Activated T-cell treated with anti-CD3 and anti-CD28 coated beads, Interleukin-2, amount 50 U/mL, for 24 hours (primary cell): Measurements from ENCODE around the gene NEO1.
A peak's percentile ranks its signal among the peaks of the same experiment; 100 is the strongest.

Experiments used
- DNase-seq: peaks from one replicate; pipeline ENCODE4 v3.0.0-alpha.2; 2020
- H3K27ac Mint-ChIP-seq: 2 replicates; pipeline ENCODE4 v1.8.0; 2020; ENCODE audit warnings: mild to moderate bottlenecking, mixed read lengths
- H3K27me3 Mint-ChIP-seq: 2 replicates; pipeline ENCODE4 v1.8.0; 2020; ENCODE audit warnings: mixed read lengths
- H3K36me3 Mint-ChIP-seq: 2 replicates; pipeline ENCODE4 v1.8.0; 2020; ENCODE audit warnings: low read depth, mixed read lengths
- H3K4me1 Mint-ChIP-seq: 2 replicates; pipeline ENCODE4 v1.8.0; 2020; ENCODE audit warnings: low read depth, mixed read lengths
- H3K4me3 Mint-ChIP-seq: 2 replicates; pipeline ENCODE4 v1.8.0; 2020; ENCODE audit warnings: mild to moderate bottlenecking, moderate library complexity, mixed read lengths
- H3K9me3 Mint-ChIP-seq: 2 replicates; pipeline ENCODE4 v1.8.0; 2020; ENCODE audit warnings: mixed read lengths

Gene NEO1

DNA sequence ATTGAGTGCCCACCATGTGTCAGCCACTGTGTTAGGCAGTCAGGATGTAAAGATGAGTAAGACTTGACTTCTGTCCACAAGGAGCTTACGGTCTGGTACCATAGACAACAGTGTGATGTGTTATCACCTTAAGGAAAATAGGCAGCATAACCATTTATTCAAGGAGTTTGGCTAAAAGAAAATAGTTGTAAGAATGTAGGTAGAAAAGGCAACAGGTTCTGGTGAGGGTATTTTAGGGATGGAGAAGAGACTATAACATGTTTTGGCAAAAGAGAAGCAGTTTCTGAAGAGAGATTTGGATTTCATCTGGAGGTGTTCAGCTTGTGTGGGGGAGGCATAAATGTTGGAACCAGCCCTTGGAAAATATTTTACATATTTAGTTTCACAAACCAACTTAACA lies 194.6 kb downstream of the NEO1 start:
- peaks cover 3% of the 10 kb centered on the region for H3K4me1 Mint-ChIP-seq
- H3K36me3 Mint-ChIP-seq, result peaks cover 13% of the 10 kb centered on the region
- no peak overlapping the region for H3K4me3 Mint-ChIP-seq
- H3K9me3 Mint-ChIP-seq, result no peaks in the 10 kb centered on the region
- DNase-seq, result no peak
- no peak overlapping the region for H3K27ac Mint-ChIP-seq
- no peaks in the 10 kb centered on the region for H3K27me3 Mint-ChIP-seq

DNA sequence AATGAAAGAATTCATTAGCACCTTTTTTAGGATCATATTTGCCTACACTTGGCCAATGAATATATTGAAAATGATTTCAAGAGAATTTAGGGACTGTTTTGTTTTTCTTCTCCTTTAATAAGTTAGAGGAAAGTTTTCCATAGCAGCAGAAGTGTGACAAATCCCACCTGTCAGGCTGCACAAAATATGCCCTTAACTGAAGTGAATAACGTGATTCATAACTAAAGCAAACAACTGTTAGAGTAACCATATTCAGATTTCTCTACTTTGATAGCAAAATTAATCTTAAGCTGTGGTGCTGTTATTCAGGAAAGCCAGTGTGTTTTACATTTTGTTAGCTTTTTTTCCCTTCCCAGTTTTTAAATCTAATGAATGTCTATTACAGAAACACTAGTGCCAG lies 195.1 kb downstream of the NEO1 start:
- DNase-seq, result no peak
- peaks cover 3% of the 10 kb centered on the region for H3K4me1 Mint-ChIP-seq
- H3K27me3 Mint-ChIP-seq, result no peaks in the 10 kb centered on the region
- H3K4me3 Mint-ChIP-seq, result no peak overlapping the region
- H3K9me3 Mint-ChIP-seq, result no peaks in the 10 kb centered on the region
- H3K27ac Mint-ChIP-seq, result no peak overlapping the region
- peaks cover 13% of the 10 kb centered on the region for H3K36me3 Mint-ChIP-seq

DNA sequence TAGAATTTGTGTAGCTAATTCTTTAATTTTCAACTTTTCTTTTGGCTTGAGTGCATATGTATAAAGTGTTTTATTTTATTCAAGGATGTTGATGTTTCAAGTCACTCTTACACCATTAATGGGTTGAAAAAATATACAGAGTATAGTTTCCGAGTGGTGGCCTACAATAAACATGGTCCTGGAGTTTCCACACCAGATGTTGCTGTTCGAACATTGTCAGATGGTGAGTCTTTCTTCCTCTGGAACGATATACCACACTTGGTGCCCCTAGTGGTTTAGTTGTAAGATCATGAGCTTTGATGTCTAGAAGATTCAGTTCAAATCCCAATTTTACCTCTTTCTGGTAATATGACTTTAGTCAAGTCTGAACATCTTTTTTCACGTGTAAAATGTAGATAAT lies 197.2 kb downstream of the NEO1 start:
- no peak overlapping the region for H3K4me3 Mint-ChIP-seq
- H3K9me3 Mint-ChIP-seq, result no peaks in the 10 kb centered on the region
- H3K27me3 Mint-ChIP-seq, result no peaks in the 10 kb centered on the region
- no peak overlapping the region for H3K27ac Mint-ChIP-seq
- peaks cover 16% of the 10 kb centered on the region for H3K36me3 Mint-ChIP-seq
- H3K4me1 Mint-ChIP-seq, result peaks cover 3% of the 10 kb centered on the region
- no peak for DNase-seq

DNA sequence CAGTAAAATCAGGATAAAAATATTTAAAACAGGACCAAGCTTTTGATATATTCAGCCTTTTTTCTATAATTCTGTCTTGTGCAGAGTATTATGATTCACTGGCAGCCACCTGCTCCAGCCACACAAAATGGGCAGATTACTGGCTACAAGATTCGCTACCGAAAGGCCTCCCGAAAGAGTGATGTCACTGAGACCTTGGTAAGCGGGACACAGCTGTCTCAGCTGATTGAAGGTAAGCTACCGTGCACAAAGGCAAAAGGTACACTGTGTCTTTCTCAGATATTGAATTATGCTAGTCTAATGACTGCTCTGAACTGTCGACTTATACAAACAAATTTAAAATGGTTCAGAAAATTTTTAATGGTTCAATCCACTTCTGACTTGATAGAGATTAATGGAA lies 202.3 kb downstream of the NEO1 start:
- Mint-ChIP-seq H3K9me3 (no peaks in the 10 kb centered on the region), H3K27me3 (no peaks in the 10 kb centered on the region), H3K36me3 (peaks cover 21% of the 10 kb centered on the region), H3K4me1 (peaks cover 5% of the 10 kb centered on the region), H3K4me3 (no peak overlapping the region), H3K27ac (no peak overlapping the region)
- DNase-seq, result no peak

DNA sequence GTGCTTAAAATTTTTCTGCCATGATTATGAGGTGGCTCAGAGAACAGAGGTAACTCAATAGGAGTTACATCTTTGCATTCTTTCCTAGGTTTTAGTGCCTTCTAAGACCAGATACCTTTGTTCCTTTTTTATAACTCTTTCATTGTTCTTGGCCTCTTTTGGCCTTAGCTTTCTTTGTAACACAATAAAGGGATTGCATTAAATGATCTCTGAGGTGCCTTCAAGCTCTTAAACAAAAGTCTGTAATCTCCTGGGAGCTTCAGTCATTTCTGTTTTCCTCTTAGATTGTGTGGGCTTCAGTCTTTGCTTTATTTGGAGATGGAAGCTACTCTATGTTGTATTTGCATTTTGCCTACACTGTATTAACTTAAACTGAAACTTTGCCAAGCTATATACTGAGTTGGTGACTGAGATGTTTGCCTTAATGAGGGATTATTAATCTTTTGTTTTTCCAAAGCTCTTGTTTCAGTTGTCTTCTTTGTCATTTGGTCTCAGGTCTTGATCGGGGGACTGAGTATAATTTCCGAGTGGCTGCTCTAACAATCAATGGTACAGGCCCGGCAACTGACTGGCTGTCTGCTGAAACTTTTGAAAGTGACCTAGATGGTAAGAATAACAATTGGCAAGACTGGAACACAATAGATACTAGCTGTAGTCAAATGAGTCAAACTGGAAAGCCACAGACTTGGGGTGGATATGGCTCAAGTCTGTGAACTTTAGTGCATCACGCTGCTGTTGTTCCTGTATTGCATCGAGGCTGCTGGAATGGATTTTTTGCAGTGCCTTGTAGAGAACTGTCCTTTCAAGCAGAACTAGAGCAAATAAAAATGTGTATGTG lies 206.2 kb downstream of the NEO1 start:
- H3K9me3 Mint-ChIP-seq, result no peaks in the 10 kb centered on the region
- H3K36me3 Mint-ChIP-seq, result peaks cover 34% of the 10 kb centered on the region
- no peak overlapping the region for H3K4me3 Mint-ChIP-seq
- no peak for DNase-seq
- peaks cover 5% of the 10 kb centered on the region for H3K4me1 Mint-ChIP-seq
- no peak overlapping the region for H3K27ac Mint-ChIP-seq
- H3K27me3 Mint-ChIP-seq, result no peaks in the 10 kb centered on the region

DNA sequence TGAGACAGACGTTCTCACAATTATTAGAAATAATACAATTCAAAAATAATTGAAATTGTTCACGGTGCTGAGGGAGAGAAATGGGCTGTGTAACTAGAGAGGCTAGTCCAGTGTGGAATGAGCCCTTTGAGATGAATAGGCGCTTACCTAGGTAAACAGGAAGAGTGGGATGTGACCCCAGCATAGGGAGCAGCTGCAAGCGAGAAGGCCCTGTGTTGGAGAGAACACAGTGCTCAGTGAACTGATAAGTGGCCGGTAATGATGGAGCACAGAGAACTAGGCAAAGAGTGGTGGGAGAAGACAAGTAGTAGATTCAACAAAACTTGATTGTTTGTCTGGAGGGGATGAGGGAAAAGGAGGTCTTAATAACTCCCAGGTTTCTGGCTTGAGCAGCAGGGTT lies 212.6 kb downstream of the NEO1 start:
- DNase-seq, result no peak
- no peaks in the 10 kb centered on the region for H3K27me3 Mint-ChIP-seq
- H3K4me1 Mint-ChIP-seq, result peaks cover 5% of the 10 kb centered on the region
- H3K27ac Mint-ChIP-seq, result no peak overlapping the region
- H3K9me3 Mint-ChIP-seq, result no peaks in the 10 kb centered on the region
- peaks cover 14% of the 10 kb centered on the region for H3K36me3 Mint-ChIP-seq
- no peak overlapping the region for H3K4me3 Mint-ChIP-seq

DNA sequence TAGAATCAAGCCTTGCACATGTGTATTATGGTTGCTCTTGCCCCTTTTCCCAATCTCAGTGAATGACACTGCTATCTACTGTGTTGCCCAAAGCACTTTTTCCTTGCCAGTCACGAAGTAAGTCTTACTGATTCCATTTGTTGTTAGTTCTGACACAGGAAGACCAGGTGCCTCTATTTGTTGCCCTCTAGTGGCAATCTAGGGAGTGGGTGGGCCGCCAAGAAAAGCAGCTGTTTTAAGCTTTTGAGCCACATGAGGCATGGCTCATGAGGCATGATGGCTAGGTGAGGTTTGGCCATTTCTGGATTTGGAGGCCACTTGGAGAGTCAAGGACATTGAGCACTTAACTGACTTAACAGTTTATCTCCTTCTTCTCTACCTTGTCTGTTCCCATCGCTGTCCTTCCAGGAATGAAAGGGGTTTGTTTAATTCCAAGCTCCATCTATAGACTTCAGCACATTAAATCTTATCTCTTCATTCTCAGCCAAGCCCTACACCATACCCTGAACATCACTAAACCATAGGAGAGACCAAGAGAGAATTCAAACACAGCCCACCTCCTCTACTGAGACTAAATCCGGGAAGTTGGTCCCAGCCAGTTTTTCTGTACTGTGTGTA lies 213.4 kb downstream of the NEO1 start:
- Mint-ChIP-seq H3K36me3 (peaks cover 15% of the 10 kb centered on the region), H3K27me3 (no peaks in the 10 kb centered on the region), H3K4me1 (peaks cover 5% of the 10 kb centered on the region), H3K27ac (no peak overlapping the region), H3K4me3 (no peak overlapping the region), H3K9me3 (no peaks in the 10 kb centered on the region)
- DNase-seq, result peak; percentile 56

DNA sequence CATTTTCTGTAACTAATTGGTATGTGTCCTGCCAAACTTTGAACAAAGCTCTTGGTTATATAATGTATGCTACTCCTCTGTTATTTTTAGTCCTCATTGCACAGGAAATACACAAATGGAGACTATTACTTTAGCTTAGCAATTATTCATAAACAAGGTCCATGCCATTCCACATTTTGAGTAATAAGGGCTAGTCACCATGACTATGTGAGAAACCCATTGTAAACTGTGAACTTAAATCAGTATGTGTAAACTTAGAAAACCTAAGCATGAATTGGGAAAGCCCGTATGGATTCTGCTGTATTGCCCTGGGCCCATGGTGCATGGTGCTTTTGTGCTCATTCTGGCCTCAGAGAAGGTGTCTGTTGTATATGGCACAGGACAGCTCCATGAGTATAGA lies 216.2 kb downstream of the NEO1 start:
- H3K9me3 Mint-ChIP-seq, result no peaks in the 10 kb centered on the region
- H3K4me3 Mint-ChIP-seq, result no peak overlapping the region
- DNase-seq, result no peak
- H3K4me1 Mint-ChIP-seq, result peaks cover 10% of the 10 kb centered on the region
- peaks cover 11% of the 10 kb centered on the region for H3K36me3 Mint-ChIP-seq
- no peaks in the 10 kb centered on the region for H3K27me3 Mint-ChIP-seq
- no peak overlapping the region for H3K27ac Mint-ChIP-seq

DNA sequence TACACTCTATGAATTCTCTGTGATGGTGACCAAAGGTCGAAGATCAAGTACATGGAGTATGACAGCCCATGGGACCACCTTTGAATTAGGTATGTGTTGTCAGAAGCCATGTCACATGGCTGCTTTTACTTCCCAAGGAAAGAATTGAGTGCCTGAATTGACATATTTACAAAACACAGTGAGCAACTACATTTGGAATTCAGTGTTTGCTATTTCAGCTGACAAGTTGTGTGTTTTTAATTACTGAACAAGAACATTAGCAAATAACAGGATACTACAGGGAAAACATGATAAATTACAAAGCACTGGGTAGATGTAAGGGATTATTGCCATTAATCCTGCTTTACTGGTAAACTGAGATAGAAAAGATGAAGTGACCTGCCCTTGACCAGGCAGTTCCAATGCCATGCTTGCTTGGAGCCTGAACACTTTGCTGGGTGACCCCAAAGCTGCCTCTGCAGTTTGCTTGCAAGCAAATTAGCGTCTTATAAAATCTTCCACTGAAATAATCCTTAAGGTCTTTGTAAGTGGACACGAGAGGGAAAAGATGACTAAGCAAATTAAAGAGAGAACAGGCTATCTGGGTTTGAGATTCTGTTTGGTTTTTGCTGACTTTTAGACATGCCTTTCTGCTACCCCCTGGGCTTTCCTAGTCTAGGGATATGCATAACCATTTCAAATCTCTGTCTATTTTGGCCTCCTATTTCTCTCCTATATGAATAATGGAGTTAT lies 218.3 kb downstream of the NEO1 start:
- peaks cover 4% of the 10 kb centered on the region for H3K4me1 Mint-ChIP-seq
- H3K27ac Mint-ChIP-seq, result no peak overlapping the region
- no peaks in the 10 kb centered on the region for H3K27me3 Mint-ChIP-seq
- no peaks in the 10 kb centered on the region for H3K9me3 Mint-ChIP-seq
- no peak for DNase-seq
- H3K4me3 Mint-ChIP-seq, result no peak overlapping the region
- H3K36me3 Mint-ChIP-seq, result peaks cover 11% of the 10 kb centered on the region

DNA sequence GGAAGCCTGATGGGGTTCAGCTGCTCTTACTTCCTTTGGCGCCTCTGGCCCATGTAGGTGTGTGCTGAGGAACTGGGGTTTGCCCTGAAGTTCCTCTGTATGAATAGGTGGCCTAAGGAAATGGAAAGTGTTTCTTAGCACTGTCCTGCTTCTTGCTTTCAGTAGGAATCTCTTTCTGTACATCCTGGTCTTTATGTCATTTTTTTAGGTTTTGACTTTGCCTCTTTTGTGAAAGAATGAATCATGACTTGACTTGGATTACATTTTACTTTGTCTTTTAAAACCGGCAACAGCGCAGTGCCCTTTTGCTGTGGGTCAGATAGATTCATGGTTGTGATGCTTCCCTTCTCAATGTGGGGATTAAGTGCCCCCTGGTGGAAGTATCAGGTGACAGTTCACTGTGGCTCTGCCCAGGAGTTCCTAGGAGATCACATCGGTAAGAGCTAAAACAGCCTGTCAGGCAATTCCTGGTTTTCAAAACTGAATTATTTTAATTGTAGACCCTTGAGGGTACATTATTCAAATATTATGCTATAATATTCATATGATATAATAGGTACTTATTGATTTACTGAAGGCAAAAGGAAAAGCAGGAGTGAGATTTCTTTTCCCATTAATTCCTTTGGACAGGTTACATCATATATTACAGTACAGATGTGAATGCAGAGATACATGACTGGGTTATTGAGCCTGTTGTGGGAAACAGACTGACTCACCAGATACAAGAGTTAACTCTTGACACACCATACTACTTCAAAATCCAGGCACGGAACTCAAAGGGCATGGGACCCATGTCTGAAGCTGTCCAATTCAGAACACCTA lies 221.1 kb downstream of the NEO1 start:
- H3K27me3 Mint-ChIP-seq, result no peaks in the 10 kb centered on the region
- no peak overlapping the region for H3K27ac Mint-ChIP-seq
- peaks cover 4% of the 10 kb centered on the region for H3K4me1 Mint-ChIP-seq
- no peak overlapping the region for H3K4me3 Mint-ChIP-seq
- DNase-seq, result peak; percentile 37
- H3K36me3 Mint-ChIP-seq, result peaks cover 11% of the 10 kb centered on the region
- no peaks in the 10 kb centered on the region for H3K9me3 Mint-ChIP-seq

DNA sequence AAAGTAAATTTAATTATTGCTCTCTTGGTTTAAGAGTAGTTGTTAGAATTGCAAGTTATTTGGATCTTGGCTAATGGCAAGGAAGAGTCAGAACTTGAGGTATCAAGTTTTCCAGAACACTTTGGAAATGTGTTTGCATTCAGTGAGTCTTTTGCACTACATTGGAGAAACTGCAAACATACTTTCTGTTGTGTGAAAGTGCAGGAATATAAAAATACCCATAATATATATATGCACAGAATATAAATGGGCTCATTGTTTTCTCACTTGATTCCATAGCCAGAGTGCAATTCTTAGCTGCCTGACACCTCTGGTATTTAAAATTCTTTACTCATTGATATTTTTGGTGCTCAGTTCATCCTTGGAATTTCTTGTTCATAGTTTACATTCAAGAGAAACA lies 223.6 kb downstream of the NEO1 start:
- Mint-ChIP-seq H3K4me1 (peaks cover 4% of the 10 kb centered on the region), H3K4me3 (no peak overlapping the region), H3K27me3 (no peaks in the 10 kb centered on the region), H3K36me3 (no peaks in the 10 kb centered on the region), H3K9me3 (no peaks in the 10 kb centered on the region), H3K27ac (no peak overlapping the region)
- no peak for DNase-seq

DNA sequence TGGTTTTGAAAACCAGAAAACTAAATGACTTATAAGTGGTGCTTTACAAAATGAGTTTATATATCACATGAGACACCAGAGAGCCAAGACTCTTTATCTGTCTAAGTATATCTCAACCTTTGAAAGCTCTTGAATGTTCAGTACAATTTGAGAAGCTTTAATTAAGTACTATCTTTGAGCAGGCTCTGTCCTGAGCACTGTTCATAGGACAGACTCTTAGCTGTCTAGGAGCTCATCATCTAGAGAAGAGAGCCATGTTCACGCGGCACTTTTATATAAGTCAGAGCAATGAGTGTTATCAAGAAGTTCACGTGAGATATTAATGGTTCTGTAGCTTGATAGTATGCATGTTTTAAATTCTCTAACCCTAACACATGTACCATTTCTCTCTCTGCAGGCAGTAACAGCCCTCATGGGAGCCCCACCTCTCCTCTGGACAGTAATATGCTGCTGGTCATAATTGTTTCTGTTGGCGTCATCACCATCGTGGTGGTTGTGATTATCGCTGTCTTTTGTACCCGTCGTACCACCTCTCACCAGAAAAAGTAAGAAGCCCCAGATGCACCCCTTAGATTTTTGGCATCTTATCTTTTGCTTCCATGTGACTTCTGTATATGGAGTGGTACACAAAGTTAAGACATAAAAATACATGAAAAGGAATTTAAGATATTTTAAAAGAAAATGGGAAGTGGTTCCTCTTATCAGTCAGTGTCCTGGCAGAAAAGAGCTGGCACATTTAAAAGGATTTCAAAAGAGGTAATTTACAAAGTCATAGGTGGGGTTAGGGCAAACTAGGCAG lies 230.5 kb downstream of the NEO1 start:
- Mint-ChIP-seq H3K36me3 (peaks cover 20% of the 10 kb centered on the region), H3K4me1 (peaks cover 7% of the 10 kb centered on the region), H3K27me3 (no peaks in the 10 kb centered on the region), H3K27ac (no peak overlapping the region), H3K9me3 (no peaks in the 10 kb centered on the region), H3K4me3 (no peak overlapping the region)
- no peak for DNase-seq

DNA sequence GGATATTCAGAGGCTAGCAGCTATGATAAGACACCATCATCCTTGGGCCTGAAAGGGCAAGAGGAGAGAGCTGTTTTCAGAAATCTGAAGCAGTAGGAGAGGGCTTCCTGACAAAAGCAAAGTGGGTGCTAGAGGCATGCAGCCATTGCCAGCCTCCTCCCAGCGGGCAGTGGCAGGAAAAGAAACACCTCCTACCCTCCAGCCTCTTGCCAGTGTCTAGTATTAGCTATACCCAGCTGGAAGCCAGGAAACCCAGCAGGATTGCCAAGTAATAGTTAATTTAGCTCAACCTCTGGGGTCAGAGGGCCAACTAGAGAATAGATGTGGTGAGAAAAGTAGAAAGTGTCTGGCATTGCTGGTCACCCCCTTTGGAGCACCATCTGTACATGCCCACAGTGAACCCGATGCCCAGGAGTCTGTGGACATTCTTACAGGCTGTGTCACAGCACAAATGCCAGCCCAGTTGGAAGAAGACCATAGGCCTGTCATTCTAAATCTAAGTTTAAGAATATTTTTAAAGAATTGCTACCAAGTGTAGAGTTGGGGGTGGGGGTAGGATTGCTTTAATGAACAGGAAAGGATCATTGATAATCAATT lies 231.2 kb downstream of the NEO1 start:
- Mint-ChIP-seq H3K27ac (no peak overlapping the region), H3K36me3 (peaks cover 27% of the 10 kb centered on the region), H3K27me3 (no peaks in the 10 kb centered on the region), H3K4me1 (peaks cover 7% of the 10 kb centered on the region), H3K9me3 (no peaks in the 10 kb centered on the region), H3K4me3 (no peak overlapping the region)
- no peak for DNase-seq
